Astrocyte (in vitro differentiated cells and primary cell): ENCODE measurements around the gene SLCO2A1.

Source experiments
- CTCF ChIP-seq: IDR thresholded peaks from 2 replicates; pipeline ENCODE4 v1.5.1; 2011; ENCODE audit warnings: low read depth, mild to moderate bottlenecking, inconsistent platforms, low read length, moderate library complexity; ENCODE audit not compliant: insufficient read depth
- EZH2 ChIP-seq: IDR thresholded peaks from 2 replicates; pipeline ENCODE4 v1.6.1; 2012; ENCODE audit warnings: mild to moderate bottlenecking, low read length, inconsistent platforms; ENCODE audit not compliant: insufficient read depth

GRCh38 chr3:134075846-134076245 is 46.1 kb upstream of the SLCO2A1 start:
- TF ChIP-seq CTCF (no peak), EZH2 (no peak)
